SJCRH30 (cell line): ENCODE data around the gene NLRP1. TPM values are rescaled to one million over a fixed set of nuclear protein-coding genes. Genes with fewer than 3 reads are reported as not detected.

Experiments
- DNase-seq, 2 experiments: peaks; one replicate each; pipeline ENCODE4 v3.0.0-alpha.2; 2015 to 2020
- H3K27ac ChIP-seq: fragments of 250-450 bp; sonication (Bioruptor Pico); 2 replicates; pipeline ENCODE4 v1.5.1; 2020; ENCODE audit warnings: mild to moderate bottlenecking, moderate library complexity
- H3K27me3 ChIP-seq: fragments of 250-450 bp; sonication (Bioruptor Pico); 2 replicates; pipeline ENCODE4 v1.5.1; 2020; ENCODE audit warnings: mild to moderate bottlenecking, moderate library complexity
- H3K36me3 ChIP-seq: fragments of 250-450 bp; sonication (Bioruptor Pico); 2 replicates; pipeline ENCODE4 v1.5.1; 2020; ENCODE audit warnings: mild to moderate bottlenecking, moderate library complexity
- H3K4me1 ChIP-seq: fragments of 250-450 bp; sonication (Bioruptor Pico); 2 replicates; pipeline ENCODE4 v1.5.1; 2020; ENCODE audit warnings: mild to moderate bottlenecking, moderate library complexity
- H3K4me3 ChIP-seq: fragments of 250-450 bp; sonication (Bioruptor Pico); 2 replicates; pipeline ENCODE4 v1.5.1; 2020; ENCODE audit warnings: mild to moderate bottlenecking, moderate library complexity
- H3K9me3 ChIP-seq: fragments of 250-450 bp; sonication (Bioruptor Pico); replicated peaks from 2 replicates; pipeline ENCODE4 v1.5.1; 2020; ENCODE audit warnings: mild to moderate bottlenecking, moderate library complexity
- total RNA-seq: library from RNA; depleted of rRNA; stranded (reverse); fragments of >200 nt; shearing (Covaris generic); gene quantifications from 2 replicates; pipeline ENCODE4 v1.2.3, GENCODE V29; 2014; rRNA removed

The NLRP1 gene
- total RNA-seq, 1 experiment from 2014 or later = 19.1 TPM

DNA sequence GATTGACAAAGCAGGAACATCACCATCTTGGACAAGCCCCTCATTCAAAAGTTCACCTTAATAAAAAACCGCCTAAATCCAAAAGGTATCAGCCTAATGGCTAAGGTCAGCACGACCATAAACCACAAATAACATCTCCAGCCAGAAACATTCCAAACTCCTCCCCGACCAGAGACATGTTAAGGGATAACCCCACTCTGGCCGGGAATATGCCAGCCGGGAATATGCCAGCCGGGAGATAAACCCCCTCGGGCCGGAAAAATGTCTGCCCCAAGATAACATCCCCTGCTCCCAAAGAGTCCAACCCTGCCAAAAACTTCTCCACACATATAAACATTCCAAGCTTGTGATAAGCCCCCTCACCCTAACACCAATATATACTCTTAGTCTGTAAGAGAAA, 116.9 kb downstream of the NLRP1 start:
- DNase-seq = peak in 1 of 2 experiments; percentile 7
- Histone ChIP-seq H3K4me1 (no peaks in the 10 kb centered on the region), H3K27me3 (no peaks in the 10 kb centered on the region), H3K36me3 (no peaks in the 10 kb centered on the region), H3K9me3 (no peaks in the 10 kb centered on the region), H3K27ac (peak overlapping the region; percentile 47), H3K4me3 (peak overlapping the region; percentile 80)

GRCh38 chr17:5466295-5466694, 118.0 kb downstream of the NLRP1 start:
- H3K4me1 ChIP-seq = no peaks in the 10 kb centered on the region
- no peak for DNase-seq
- no peaks in the 10 kb centered on the region for H3K9me3 ChIP-seq
- no peaks in the 10 kb centered on the region for H3K36me3 ChIP-seq
- H3K27ac ChIP-seq = no peak overlapping the region
- no peak overlapping the region for H3K4me3 ChIP-seq
- H3K27me3 ChIP-seq = no peaks in the 10 kb centered on the region

DNA sequence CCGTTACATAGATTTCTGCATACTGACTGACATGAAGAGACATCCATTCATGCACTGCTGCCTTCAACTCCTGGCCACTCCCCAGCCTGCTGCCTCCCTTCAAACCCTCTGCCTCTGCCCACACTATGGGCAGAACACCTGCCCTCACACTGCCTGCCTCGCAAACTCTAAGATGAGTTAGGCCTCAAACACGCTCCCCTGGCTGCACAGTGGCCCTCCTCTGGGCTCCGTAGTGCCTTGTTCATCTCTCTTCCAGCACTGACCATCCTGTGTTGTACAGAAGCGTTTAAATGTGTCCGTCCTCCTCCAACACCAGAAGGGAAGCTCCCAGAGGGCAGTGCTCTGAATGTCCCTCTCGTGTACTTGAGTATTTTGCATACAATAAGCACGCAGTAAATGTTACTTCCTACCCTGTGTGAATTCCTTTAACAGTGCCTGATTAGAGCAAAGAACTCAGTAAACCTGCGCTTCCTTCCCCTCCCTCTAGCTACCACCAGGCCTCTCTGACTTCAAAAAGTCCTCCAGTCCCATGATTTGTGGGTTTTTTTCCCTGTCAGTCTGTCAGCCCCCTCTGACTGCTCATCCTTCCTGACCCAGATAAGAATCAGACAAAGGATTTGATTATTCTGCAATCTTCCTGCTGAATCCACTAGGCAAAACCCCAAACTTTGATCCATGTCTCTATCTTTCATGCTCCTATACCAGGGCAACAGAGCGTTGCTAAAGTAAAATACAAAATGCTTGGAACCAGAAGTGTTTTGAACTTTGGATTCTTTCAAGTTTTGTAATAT, 119.4 kb downstream of the NLRP1 start:
- Histone ChIP-seq H3K27me3 (no peaks in the 10 kb centered on the region), H3K9me3 (no peaks in the 10 kb centered on the region), H3K4me1 (no peaks in the 10 kb centered on the region), H3K4me3 (no peak overlapping the region), H3K27ac (no peak overlapping the region), H3K36me3 (no peaks in the 10 kb centered on the region; the same call in 1 of the 2 replicates)
- no peak for DNase-seq

Other genes starting within 250 kb of the NLRP1 start
- gene NUP88, start 164.8 kb downstream of the NLRP1 start, total RNA-seq = 123 and 136 TPM in 2 replicates
- gene RPAIN, start 164.3 kb downstream of the NLRP1 start, total RNA-seq = 36.1 and 40.1 TPM in 2 replicates
- 221 and 238 TPM in 2 replicates for gene C1QBP, start 145.4 kb downstream of the NLRP1 start, total RNA-seq
- gene DHX33, start 115.5 kb downstream of the NLRP1 start, total RNA-seq = 13.3 and 15.2 TPM in 2 replicates
- gene DERL2, start 98.3 kb downstream of the NLRP1 start, total RNA-seq = 36.7 and 53.3 TPM in 2 replicates
- gene MIS12, start 97.9 kb downstream of the NLRP1 start, total RNA-seq = 21.4 and 27.2 TPM in 2 replicates